ENCODE results near the gene NEK7.
A peak's percentile ranks its signal among the peaks of the same experiment; 100 is the strongest.
"Not testable (repeated sequence)": the region's sequence is repeated elsewhere in the genome, so short reads cannot be mapped to it uniquely, and the experiment has no call there.

The NEK7 gene

GRCh38 chr1:198125995-198126735 lies 30.6 kb upstream of the NEK7 start:
- no peak for DNase-seq (ENCODE audit: low read depth)
- TF ChIP-seq, protein P1, sequence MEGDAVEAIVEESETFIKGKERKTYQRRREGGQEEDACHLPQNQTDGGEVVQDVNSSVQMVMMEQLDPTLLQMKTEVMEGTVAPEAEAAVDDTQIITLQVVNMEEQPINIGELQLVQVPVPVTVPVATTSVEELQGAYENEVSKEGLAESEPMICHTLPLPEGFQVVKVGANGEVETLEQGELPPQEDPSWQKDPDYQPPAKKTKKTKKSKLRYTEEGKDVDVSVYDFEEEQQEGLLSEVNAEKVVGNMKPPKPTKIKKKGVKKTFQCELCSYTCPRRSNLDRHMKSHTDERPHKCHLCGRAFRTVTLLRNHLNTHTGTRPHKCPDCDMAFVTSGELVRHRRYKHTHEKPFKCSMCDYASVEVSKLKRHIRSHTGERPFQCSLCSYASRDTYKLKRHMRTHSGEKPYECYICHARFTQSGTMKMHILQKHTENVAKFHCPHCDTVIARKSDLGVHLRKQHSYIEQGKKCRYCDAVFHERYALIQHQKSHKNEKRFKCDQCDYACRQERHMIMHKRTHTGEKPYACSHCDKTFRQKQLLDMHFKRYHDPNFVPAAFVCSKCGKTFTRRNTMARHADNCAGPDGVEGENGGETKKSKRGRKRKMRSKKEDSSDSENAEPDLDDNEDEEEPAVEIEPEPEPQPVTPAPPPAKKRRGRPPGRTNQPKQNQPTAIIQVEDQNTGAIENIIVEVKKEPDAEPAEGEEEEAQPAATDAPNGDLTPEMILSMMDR (IDR thresholded peaks at IDR 0.05; ENCODE audit: low read depth, low read length, missing control alignments) = no peak
- no peak overlapping the region for H3K4me3 ChIP-seq (ENCODE audit: low read depth, low read length)

DNA sequence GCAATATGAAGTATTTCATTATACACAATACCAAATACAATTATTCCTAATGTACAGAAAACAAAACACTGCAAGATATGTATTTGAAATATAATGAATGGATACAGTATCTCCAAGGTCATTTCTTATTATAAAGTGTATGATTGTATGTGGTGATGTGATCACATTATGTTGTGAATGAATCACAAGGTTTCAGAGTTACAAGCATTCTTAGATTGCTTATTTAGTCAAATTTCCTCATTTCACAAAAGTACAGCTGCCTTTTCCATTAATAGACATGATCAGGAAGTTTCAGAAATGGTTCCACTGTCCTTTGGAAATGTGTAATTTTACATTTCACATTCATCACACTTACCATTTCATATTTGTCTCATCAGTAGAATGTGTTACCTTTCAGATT lies 28.3 kb upstream of the NEK7 start:
- TF ChIP-seq, protein P1 (IDR thresholded peaks at IDR 0.05; ENCODE audit: low read depth, low read length, missing control alignments) = no peak
- H3K4me3 ChIP-seq (ENCODE audit: low read depth, low read length) = no peak overlapping the region
- DNase-seq (ENCODE audit: low read depth) = no peak

GRCh38 chr1:198130053-198130452 lies 26.7 kb upstream of the NEK7 start:
- H3K4me3 ChIP-seq (ENCODE audit: low read depth, low read length); DNase-seq (ENCODE audit: low read depth): not testable (repeated sequence)

DNA sequence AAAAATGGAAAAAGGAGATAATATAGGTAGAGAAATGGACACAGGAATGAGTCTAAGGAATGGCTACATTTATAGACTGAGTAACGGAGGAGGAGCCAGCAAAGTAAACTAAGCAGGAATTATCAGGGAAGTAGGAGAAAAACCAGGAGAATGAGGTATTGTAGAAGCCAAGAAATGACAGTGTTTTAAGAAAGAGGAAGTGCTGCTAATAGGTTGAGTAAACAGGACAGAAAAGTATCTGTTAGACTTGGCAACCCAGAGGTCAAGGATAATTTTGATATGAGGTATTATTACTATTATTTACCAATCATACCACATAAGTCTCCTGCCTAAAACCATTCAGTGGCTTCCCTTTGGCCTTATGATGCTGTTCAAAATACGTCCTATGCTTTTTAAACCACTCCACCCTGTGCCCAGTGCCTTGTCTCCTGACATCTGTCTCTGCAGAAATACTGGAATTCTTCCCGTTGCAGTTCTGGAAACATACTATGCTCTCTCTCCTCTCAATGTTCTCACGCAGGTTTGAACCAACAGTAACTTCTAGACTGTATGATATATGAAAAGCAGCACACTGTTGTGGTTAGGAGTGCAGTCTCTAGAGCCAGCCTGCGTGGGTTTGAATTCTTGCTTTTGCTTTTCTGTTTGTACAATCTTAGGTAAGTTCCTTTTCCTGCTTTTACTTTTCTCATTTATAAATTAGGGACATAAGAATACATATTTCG lies 24.6 kb upstream of the NEK7 start:
- H3K4me3 ChIP-seq (ENCODE audit: low read depth, low read length) = no peak overlapping the region
- DNase-seq (ENCODE audit: low read depth) = peak; percentile 48
- TF ChIP-seq, protein P1 (IDR thresholded peaks at IDR 0.05; ENCODE audit: low read depth, low read length, missing control alignments) = no peak

DNA sequence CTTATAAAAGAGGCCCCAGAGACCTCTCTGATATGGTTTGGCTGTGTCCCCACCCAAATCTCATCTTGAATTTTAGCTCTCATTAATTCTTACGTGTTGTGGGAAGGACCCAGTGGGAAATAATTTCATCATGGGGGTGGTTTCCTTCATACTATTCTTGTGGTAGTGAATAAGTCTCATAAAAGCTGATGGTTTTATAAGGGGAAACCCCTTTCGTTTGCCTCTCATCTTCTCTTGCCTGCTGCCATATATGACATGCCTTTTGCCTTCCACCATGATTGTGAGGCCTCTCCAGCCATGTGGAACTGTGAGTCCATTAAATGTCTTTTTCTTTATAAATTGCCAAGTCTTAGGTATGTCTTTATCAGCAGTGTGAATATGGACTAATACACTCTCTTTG lies 22.5 kb upstream of the NEK7 start:
- TF ChIP-seq, protein P1 (IDR thresholded peaks at IDR 0.05; ENCODE audit: low read depth, low read length, missing control alignments) = no peak
- no peak for DNase-seq (ENCODE audit: low read depth)
- no peak overlapping the region for H3K4me3 ChIP-seq (ENCODE audit: low read depth, low read length)

DNA sequence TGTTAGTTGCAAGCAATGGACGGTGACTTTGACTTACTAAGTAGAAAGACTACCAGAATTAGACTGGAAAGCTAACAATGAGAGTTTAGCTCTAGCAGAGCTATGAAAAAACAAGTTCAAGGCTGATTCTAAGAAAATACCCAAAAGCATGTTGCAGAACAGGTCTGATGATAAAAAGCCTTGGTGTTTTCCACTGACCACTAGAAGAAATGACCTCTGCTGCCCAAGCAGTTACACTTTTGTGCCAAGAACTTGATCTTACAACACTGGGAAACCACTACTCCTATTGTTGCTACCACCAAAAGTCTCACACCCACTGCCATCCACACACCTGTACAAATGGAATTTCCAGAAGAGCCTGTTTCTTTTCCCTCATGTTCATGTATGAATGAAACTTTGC lies 21.4 kb upstream of the NEK7 start:
- TF ChIP-seq, protein P1 (IDR thresholded peaks at IDR 0.05; ENCODE audit: low read depth, low read length, missing control alignments) = no peak
- no peak for DNase-seq (ENCODE audit: low read depth)
- no peak overlapping the region for H3K4me3 ChIP-seq (ENCODE audit: low read depth, low read length)

GRCh38 chr1:198141668-198142351 lies 15.0 kb upstream of the NEK7 start:
- TF ChIP-seq, protein P1 (IDR thresholded peaks at IDR 0.05; ENCODE audit: low read depth, low read length, missing control alignments) = no peak
- no peak overlapping the region for H3K4me3 ChIP-seq (ENCODE audit: low read depth, low read length)
- no peak for DNase-seq (ENCODE audit: low read depth)
